Fibroblast of villous mesenchyme (primary cell): ENCODE measurements around the gene DPH5. TPM values are rescaled to one million over a fixed set of nuclear protein-coding genes. Genes with fewer than 3 reads are reported as not detected.
A peak's percentile ranks its signal among the peaks of the same experiment; 100 is the strongest.

Source experiments
- DNase-seq: peaks from one replicate; pipeline ENCODE4 v3.0.0-alpha.2; 2010; ENCODE audit warnings: low read depth
- H3K4me3 ChIP-seq: 2 replicates; pipeline ENCODE4 v1.5.1; 2011; ENCODE audit warnings: low read depth, mild to moderate bottlenecking, low read length
- total RNA-seq: library from RNA; depleted of rRNA; stranded (reverse); fragments of >200 nt; gene quantifications from 2 replicates; pipeline ENCODE4 v1.2.3, GENCODE V29; 2012
- TF ChIP-seq, protein P1 (sequence below): IDR thresholded peaks from 2 replicates; pipeline ENCODE4 v1.5.1; 2012; ENCODE audit warnings: low read depth, mild to moderate bottlenecking, low read length; ENCODE audit not compliant: insufficient read depth

DPH5 gene
- total RNA-seq, 1 donor = 32.0 TPM

DNA sequence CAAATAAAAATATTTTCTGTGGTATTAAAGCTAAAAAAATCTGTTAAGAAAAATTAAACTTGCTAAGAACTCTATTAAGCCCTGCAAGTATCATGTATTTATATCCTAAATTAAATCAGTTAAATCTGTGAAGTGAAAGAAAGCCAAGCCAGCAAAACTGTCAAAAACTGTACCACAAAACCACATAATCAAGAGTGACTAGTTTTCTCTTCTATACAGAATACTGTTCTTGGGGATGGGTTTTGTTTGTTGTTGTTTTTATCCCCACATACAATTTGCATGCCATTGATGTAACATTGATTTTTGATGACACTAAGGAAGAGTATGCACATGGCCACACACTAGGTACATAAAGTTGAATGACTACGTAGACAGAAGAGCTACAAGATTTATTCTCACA, 20.4 kb downstream of the DPH5 start:
- H3K4me3 ChIP-seq = no peak overlapping the region
- TF ChIP-seq, protein P1, sequence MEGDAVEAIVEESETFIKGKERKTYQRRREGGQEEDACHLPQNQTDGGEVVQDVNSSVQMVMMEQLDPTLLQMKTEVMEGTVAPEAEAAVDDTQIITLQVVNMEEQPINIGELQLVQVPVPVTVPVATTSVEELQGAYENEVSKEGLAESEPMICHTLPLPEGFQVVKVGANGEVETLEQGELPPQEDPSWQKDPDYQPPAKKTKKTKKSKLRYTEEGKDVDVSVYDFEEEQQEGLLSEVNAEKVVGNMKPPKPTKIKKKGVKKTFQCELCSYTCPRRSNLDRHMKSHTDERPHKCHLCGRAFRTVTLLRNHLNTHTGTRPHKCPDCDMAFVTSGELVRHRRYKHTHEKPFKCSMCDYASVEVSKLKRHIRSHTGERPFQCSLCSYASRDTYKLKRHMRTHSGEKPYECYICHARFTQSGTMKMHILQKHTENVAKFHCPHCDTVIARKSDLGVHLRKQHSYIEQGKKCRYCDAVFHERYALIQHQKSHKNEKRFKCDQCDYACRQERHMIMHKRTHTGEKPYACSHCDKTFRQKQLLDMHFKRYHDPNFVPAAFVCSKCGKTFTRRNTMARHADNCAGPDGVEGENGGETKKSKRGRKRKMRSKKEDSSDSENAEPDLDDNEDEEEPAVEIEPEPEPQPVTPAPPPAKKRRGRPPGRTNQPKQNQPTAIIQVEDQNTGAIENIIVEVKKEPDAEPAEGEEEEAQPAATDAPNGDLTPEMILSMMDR = no peak
- no peak for DNase-seq

DNA sequence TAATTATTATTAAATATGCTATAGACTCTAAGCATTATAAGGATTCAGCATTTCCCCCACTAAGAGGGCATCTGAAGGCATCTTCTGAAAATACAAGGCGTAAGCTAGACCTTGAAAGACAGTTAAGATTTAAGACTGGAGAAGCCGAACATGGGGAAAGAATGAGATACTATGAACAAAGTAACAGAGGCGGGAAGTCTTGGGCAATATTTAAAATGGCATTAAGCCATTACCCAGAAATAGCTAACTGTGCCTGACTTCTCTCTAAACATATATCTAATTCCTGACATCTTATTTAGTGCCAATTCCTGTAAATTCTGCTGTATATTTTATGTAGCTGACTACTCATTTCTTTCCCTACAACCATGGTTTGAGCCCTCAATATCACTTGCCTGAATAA, 20.9 kb downstream of the DPH5 start:
- no peak overlapping the region for H3K4me3 ChIP-seq
- TF ChIP-seq, protein P1 = no peak
- peak; percentile 50 for DNase-seq

DNA sequence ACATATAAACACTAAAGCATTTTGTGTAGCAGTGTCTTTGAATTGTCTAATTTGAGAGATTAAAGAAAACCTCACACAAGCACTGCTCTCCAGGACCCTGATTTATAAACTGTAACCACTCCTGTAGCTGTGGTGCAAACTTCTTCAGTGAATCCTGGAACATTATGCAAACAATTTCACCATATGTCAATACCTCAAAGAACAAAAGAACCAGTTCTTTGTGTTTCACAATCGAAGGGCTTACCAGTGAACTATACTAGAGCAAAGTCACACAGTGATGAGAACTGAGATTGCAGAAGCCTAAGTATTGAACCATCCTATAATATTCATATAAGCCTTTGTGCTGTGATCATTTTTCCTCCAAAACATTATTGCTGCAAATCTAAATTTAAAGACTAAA, 21.5 kb downstream of the DPH5 start:
- DNase-seq = peak; percentile 56
- H3K4me3 ChIP-seq = no peak overlapping the region
- TF ChIP-seq, protein P1 = no peak

DNA sequence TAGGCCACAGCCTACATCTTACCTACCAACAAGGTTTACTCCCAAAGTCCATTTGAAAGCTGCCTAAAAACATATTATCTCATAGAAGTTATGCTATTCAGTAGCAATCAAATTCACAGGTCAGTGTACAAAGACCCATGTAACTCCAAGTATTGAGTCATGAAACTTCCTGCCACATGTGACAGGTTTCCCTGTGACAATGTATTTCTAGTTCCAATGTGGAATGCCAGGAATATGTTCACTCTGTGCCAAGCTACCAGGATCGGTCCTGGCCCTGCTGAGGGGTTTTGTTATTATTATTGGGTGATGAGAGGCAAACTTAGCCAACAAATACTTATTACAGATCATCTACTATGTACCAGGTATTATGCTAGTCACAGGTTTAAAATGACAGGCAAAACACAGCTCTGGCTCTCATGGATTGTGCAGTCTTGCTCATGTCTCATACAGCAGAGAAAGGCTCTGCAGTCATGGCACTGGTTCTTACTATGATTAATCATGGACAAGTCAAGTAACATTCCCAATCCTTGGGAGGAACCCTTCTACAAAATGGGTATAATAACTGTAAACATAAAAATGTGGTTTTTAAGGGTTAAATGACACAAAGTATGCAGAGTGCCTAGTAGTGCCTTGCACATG, 22.5 kb downstream of the DPH5 start:
- no peak for DNase-seq
- H3K4me3 ChIP-seq = no peak overlapping the region
- TF ChIP-seq, protein P1 = no peak

DNA sequence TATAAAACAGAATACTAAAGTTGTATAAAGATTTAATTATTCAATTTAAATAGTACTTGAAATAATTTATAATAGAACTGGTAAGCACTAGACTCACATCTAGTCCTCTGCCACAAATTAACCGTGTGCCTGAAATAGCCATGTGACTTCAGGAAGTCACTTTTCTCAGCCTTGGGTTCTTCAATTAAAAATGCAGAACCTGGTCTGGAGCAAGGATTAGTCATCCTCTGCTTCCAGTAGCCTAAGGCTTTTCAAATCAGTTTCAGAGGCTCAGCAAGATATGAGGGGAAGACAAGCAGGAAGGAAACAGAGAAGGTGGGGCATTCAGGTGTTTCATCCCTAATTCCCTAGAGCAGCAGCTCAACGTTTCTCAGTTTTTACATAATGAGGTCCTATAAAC, 23.0 kb downstream of the DPH5 start:
- peak; percentile 33 for DNase-seq
- no peak overlapping the region for H3K4me3 ChIP-seq
- TF ChIP-seq, protein P1 = no peak

DNA sequence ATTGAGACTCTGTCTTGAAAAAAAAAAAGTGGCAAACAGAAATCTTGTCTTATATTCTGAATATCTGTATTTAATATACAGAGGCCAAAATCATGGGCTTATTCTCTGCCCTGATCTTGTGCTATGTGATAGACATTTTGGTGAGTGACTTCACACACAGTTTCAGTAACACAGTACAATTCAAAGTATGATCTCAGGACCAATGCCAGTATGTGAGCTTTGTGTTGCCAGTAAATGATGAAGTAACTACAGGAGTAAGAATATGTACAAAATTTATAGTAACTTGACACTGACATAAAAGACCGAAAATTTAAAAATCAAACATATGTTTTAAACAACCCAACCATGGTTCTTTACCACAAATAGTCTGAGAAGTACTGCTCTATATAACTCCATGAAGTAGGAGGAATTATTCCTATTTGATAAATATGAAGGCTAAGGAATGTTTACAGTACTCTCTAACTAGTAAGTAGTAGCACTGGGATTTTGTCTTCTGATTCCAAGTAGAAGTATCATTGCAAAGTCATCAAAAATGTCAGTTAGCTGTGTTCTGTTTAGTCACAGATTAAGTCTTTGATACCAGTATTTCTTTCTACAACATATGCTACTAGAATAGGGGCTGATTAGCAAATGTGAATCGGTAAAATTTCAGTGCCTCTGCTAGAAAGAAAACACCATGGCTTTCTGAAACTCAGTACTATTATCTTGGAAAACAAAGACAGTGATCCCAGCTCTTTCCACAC, 25.3 kb downstream of the DPH5 start:
- TF ChIP-seq, protein P1 = no peak
- no peak for DNase-seq
- no peak overlapping the region for H3K4me3 ChIP-seq
